HG02798 (cell line): ENCODE results near the gene HEYL.

Experiments
- ATAC-seq: cut with Tn5 transposase; IDR thresholded peaks from one replicate; pipeline ENCODE4 v1.9.1; 2021; ENCODE audit warnings: mild to moderate bottlenecking; ENCODE audit not compliant: unreplicated experiment, poor library complexity

HEYL gene

DNA sequence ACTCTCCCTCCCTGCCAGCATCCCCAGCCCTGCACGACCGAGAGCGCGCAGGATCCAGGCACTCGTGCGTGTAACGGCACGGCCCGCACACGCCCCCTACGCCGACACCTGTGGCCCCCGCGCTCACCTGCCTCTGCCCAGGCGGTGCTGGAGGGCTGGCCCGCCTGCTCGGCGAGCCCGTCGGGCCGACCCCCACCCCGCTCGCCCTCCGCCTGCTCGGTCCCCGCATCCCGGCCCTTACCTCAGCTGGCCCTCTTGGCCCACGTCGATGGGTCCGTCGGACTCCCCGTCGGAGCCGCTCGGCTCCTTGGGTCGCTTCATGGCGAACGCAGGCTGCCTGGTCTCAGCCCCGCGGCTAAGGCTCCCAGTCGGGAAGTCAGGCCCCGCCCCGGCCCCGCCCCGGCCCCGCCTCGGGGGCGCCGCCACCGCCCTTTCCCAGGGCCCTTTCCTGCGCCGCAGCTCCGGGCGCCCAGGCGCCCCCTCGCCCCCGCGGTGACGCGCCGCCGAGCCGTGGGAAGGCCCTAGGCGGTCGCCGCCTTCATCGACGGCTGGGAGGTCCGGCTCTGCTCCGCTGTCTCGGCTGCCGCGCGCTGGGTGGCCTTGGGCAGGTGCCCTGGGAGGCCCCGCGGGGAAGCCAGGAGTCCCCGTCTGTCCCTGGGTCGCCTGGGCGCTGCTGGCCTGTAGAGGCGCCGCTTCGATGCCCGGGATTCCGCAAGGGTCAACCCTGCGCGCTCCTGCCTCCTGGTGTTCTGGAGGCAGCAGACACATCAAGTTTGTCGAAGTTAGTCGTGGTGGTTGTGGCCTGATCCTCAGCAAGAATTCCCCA is at the start of gene HEYL:
Gene HEYL, minus strand, starts transcription at position 339 of the 826 bp plus-strand sequence. Its CDS starts 18 bp downstream, at position 321.
- peak; percentile 48 for ATAC-seq

DNA sequence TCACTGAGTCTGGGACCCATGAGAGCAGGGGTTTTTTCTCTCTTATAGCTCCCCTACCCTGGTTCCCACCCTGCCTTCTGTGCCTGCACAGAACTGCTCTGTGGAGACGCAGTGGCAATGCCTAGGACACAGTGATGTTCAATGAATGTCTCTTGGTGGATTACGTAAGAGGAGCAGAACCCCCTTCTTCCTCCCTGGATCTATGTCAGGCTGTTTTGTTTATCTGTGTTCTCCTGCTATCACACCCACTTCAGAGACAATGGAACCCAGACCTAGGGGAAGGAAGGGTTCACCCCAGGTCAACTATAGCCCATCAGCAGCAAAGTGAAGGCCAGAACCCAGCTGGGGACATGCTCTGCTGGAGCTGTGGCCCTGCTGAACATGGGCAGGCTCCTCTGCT is 49.8 kb upstream of the HEYL start:
- ATAC-seq: no peak

DNA sequence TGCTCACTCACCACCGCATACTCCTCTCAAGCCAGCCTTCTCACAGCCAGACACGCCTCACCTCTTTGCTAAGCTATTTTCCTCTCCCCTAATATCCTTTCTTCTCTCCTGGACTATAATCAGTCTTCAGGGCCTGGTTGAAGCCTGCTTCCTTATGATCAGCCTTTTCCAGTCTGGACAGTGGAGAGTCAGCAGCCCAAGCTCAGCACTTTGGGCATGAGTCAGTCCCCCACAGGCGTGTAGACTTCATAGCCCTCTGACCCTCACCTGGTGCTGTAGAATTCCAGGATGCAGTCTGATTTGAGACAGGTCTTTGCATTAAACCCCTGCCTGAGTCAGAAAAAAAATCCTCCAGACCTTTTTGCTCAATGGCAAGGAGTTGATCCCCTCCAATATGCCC is 49.3 kb upstream of the HEYL start:
- no peak for ATAC-seq

DNA sequence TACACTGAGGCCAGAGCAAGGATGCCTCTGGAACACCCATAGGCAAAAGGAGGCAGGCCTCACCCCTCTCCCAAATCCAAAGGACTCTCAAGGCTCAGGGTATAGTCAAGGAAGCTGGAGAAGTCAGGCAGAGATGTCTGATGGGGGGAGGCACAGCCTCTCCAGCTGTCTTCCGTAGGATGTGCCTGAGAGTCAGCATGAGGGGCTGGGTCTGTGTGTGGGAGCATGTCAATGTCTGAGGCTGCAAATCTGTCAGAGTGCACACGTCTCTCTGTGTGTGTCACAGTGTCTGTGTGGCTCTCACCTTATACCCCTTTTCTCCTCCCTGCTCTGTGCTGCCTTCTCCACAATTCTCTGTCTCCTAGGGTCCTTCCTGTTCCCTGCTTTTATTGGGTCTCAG is 47.8 kb upstream of the HEYL start:
- ATAC-seq: no peak

DNA sequence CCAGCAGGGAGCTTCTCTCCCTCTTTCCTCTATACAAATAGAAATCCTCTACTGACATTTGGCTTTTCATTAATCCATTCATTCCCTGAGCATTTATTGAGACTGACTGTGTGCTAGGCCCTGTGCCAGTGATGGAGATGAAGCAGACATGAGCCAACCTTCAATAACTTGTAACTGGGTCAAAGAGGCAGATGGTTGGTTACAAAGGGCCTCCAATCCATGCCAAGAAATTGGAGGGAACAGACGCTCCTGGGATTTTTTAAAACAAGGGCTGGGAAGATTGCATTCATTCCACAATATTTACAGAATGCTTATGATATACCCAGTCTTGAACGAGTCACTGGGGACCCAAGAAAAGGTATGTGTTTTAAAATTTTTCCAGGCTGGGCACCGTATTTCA is 45.6 kb upstream of the HEYL start:
- no peak for ATAC-seq

DNA sequence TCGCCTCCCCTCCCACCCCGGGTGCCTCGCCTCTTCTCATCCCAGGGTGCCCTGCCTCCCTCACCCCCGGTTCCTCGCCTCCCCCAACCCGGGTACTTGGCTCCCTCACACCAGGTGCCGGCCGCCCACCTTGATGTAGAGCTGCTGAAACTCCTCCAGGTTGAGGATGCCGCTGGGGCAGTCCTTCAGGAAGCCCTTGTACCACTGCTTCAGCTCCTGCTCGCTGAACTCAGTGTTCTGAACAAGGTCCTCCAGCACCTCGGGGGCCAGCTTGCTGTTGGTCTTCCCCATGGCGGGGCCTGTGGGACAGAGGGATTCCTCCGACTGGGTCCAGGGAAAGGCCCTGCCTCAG is 44.8 kb upstream of the HEYL start:
- ATAC-seq: no peak

DNA sequence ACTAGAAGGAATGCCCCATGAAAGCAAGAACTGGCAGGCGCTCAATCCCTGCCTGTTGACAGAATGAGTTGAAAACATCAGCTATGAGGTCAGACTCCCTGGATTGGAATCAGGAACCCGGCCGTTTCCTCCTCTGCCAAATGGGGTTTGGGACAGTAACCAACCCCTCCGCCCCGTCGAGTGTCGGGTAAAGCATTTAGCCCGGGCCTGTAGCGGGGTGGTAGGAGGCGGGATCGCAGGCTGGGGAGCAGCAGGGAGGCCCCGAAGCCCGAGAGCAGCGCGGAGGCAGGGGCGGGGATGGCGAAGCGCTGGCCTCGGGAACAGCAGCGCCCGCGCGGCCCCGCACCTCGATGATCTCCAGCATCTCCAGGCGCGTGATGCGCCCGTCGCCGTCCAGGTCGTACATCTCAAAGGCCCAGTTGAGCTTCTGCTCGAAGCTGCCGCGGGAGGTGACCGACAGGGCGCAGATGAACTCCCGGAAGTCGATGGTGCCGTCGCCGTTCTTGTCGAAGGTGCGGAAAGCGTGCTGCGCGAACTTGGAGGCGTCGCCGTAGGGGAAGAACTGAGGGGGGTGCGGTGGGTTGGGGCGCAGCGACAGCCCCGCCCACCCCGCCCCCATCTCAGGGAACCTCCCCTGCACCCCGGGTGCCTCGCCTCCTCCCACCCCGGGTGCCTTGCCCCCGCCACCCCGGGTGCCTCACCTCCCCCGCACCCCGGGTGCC is 44.3 kb upstream of the HEYL start:
- no peak for ATAC-seq

DNA sequence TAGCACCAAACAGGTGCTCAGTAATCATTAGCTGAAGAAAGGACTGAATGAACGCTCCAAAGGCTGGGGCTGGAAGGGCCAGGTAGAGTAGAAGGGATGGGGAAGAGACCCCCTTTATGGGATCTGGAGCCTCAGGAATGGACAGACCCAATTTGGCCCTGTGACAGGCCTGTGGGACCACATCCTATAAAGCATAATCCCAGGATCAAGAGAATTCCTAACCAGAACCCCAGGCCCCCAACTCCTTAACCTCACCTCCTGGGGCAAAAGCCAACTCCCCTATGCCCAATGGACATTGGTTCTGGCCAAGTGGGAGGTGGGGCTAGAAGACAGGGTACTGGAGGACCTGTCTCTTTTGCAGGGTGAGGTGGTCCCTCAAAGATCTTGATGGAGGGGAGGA is 42.6 kb upstream of the HEYL start:
- no peak for ATAC-seq

DNA sequence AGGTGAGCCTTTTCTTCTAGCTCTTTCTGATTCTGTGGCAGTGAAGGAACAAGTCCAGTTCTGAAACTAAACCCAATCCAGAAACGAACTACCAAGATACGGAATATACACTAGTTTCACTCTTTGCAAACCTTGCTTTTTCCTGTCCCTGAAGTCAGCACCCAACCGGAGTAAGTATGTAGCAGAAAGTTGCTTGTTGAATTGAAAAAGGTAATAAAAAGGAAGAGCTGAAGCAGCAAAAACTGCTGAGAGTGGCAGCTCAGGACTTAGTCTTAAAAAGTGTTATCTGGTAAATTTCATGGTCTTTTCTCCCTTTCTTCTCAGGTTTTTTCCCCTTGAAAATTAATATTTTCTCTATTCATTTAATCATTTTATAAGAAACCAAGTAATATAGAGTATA is 41.9 kb upstream of the HEYL start:
- ATAC-seq: no peak

DNA sequence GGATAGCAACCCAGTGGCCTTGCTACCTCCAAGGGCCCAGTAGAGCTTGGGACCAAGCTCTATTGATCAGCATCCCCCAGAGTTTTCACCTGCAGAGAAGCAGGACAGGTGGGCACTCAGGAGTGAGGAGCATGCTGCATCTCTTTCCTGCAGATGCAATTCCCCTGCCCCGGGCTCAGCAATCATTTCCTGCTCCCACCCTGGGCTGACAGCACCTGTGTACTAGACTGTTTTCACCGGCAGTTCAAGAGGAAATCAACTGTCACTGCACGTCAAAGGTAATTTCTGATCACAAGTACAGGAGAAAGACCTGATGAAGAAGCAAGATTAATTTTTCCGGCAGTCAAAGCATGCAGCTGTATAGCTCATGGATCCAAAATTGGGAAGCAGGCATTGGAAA is 41.3 kb upstream of the HEYL start:
- no peak for ATAC-seq

DNA sequence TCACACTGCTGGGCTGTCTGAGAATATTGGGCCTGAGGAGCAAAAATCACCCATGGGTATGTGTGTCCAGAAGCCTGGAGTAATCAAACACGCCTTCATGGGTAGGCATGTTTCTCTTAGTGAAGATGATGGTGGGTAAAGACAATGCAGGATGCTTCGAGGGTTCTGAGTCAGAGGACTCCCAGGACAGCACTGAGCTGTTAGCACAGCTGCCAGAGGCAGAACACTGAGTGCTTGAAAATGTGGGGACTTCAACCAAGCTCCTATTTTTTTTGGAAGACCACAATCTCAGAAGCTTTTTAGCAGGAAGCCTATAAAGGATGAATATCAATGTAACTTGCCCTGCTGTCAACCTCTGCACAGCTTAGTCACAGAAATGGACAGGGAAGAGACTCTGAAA is 40.4 kb upstream of the HEYL start:
- no peak for ATAC-seq

DNA sequence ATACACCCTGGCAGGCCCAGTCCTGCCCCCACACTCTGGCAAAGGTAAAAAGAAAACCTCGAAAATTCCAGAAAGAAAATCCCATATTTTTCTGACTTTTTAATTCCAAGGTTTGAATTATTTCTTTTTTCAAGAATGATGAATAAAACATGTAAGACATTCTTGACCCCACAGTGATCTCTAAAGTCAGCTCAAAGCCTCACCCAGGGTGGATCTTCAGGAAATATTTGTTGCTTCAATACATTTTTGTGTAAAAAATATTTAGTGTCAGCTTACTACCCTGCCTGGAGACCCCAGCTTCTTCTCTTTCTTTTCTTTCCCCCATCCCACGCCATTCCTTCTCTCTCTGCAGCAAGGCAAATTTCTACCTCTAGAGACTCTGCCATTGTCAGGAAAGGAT is 39.4 kb upstream of the HEYL start:
- no peak for ATAC-seq

DNA sequence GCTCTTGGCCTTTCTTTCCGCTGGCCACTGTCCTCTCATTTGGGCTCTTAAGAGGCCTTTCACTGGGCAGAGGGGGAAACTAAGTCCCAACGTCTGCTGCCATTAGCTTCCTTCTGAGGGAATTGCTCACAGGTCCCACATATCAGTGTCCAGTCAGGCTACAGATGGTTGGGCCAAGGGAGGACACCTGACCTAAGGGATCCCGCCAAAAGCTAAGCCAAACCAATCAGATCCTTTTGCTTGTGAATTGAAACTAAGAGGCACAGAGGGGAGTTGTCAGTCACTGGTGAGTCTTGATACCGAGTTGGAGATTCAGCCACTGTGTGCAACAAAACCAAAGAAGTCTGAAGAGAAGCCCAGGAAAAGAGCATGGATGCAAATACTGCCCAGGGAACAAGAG is 38.2 kb upstream of the HEYL start:
- no peak for ATAC-seq

DNA sequence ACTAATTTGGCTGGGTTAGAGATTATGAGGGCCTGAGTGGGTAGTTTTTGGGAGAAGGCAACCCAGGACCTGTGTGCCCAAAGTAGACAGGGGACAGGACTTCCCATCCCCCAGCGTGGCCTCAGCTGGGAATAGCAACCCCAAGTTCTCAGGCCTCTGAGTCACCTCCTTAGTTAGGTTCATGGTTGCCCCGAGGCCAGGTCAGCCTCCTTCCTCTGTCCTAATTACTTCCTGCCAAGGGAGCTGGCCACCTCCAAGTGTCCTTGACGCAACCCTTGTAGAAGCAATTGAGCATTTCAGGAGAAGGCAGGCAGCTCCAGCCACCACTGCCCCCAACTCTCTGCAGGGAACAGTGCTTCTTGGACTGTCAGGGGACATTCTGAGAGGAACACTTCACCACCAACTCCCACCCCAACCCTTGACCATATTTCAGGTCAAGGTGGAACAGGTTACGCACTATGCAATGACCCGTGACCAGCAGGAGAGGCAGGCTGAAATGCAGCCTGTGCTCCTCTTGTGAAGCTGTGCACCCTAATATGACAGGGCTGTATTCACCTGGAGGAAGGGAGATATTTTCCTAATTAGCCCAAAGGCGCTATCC is 37.6 kb upstream of the HEYL start:
- ATAC-seq: no peak

DNA sequence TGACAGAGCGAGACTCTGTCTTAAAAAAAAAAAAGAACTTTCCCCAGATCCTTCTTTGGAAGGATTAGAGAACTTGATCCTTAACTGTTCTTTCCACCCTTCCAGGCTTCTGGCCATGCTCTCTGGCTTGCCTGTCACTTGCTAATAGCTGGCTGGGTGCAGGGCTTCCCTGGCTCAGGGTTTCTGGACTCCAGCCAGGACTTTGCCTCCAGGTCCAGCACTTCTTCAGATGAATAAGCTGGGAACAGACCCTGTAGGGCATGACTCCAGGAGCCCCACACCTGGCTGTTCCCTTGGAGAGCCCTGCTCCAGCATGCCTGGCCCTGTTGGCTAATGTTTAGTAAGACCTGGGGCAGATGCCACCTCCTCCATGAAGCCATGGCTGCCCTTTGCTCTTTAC is 35.8 kb upstream of the HEYL start:
- ATAC-seq: no peak

DNA sequence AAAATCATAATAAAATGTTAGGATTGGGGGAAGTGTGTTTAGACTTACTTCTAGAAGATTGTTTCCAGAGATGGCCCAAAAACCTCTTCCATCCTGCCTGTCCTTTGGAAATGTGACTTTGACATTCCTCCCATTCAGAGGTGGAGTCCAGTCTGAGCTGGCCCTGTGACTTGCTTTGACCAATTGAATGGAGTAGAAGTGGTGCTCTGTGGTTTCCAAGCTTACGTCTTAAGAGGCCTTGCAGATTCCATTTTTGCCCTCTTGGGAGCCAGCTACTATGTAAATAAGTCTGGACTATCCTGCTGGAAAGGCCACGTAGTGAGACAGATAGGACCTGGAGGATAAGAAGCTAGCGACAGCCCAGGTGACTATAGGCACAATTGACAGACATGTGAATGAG is 33.8 kb upstream of the HEYL start:
- ATAC-seq: no peak

DNA sequence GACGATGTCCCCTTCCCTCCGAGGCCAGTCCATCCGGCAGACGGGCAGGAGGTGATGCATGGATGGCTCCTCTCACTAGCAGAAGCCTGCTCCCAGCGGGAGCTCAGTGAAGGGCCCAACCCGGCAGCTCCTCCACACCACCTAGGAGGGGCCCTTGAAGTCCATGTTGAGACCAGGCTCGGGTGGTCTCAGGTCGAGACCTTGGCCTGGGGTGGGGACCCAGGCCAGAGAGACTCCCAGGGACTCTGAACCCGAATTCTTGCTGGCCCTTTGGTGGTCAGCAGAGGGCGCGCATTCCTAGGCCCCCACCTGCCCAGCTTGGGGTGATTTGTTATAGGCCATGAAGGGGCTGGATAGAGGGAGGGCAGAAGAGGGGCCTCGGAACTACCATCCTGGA is 33.1 kb upstream of the HEYL start:
- ATAC-seq: no peak

DNA sequence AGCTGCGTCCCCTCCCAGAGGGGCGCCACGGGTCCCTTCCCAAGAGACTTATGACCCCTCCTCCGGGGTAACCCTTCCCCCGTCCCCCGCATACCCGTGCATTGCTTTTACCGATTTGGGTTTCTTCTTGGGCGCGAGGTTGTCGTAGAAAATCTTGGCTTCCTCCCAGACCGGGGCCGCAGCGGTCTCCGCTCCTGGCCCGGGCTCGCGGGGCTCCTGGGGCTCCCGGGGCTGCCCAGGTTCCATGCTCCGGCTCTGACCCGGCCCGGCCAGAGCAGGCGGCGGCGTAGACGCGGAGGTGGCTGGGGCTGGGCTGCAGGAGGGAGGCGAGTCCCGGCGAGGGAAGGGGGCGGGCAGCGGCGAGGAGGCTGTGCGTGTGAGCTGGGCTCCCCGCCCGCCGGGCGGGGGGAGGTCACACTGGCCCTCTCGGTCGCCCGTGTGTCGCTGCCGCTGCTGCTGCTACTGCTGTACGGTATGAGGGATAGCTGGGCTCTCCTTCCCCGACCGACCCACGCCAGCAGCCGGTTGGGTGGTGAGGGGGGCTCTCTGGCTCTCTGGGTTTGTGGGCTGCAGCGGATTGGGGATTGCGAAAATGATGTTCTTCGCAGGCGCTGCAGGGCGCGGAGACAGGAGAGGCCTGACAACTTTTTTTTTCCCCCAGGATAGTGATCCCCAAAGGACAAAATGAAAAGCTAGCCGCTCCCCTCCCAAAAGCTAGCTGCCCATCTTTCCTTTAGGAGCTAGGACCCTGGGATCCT is 32.5 kb upstream of the HEYL start, which contains the start of gene NT5C1A:
Gene NT5C1A, minus strand, starts transcription at position 315 of the 758 bp plus-strand sequence. Its CDS starts 69 bp downstream, at position 246.
- ATAC-seq: peak; percentile 32

DNA sequence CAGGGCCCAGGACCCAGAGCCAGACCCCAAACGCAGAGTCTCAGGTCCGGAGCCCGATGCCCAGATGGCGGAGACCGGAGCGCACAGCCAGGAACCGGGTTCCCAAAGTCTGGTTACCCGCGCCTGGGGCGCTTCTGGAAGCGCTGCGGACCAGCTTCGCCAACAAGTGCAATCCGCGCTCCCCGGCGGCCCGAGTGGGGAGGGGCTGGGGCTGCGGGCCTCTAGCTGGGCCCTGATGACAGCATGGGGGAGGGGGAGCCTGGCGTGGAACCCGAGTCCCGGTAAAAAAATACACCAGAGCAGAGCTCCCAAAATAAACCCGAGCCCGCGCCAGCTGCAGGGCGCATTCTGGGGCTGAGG is 32.0 kb upstream of the HEYL start:
- ATAC-seq: no peak

DNA sequence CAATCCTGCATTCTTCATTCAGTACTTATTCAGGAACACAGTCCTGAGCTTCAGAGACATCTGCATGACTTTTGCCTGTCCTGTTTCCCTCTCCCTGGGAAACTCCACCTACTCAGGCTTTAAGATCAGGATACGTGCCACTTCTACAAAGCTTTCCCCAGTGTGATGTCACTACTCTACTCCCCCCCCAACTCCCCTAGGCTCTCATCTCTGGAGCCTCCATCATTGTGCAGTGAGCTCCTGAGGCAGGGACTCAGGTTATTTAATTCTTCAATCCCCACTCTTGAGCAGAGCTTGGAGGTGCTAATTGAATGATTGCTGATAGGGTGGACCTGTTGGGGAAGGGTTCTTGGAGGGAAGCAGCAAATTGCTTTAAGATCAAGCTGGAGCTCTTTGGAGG is 31.2 kb upstream of the HEYL start:
- no peak for ATAC-seq

DNA sequence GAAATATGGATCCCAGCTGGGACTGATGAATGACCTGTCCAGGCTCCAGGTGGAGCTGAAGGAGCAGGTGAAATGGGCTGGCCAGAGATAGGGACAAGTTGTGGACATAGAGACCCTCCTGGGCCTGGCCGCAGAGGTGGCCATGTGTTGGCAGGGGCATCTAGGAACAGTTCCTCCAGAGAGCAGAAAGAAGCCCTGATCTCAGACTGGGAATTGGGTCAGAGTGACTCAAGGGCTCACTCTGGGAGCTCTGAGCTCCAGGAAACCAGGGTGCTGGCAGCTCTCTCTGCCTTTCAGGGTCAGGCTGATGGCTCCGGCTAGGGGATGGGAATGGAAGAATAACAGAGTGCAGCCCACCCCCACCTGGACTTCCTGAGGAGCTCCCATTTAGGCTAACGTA is 29.5 kb upstream of the HEYL start:
- ATAC-seq: no peak
